ENCODE measurements around the gene KRTAP29-1. TPM values are rescaled to one million over a fixed set of nuclear protein-coding genes. Genes with fewer than 3 reads are reported as not detected.
"Not testable (repeated sequence)": the region's sequence is repeated elsewhere in the genome, so short reads cannot be mapped to it uniquely, and the experiment has no call there.

The KRTAP29-1 gene
- total and polyA plus RNA-seq, 8 donors = not detected

DNA sequence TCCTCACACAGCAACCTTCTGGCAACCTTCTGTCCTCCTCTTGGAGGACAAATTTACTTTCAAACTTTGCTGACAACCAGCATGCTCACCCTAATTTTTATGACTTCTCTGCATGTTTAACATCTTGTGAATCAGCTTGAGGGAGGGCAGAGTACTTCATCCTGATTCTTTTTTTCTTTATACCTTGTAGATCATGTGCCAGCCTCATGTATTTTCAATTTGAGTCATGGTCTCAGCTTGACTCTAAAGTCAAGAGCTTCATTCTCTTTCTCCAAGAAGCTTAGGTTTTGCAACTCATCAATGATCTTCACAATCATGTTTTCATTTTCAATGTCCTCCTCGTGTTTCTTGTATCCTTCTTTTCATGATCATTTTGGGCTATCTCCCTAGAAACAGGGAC lies 30.8 kb downstream of the KRTAP29-1 start:
- Histone ChIP-seq H3K36me3 (no peaks in the 10 kb centered on the region), H3K4me1 (no peaks in the 10 kb centered on the region), H3K27me3 (no peaks in the 10 kb centered on the region), H3K27ac (no peak overlapping the region), H3K4me3 (no peak overlapping the region), H3K9me3 (no peaks in the 10 kb centered on the region)
- intact Hi-C loops (cut with DNase I) = no loop called here
- 37% methylated on average over 1 of the region's 1 CpG; no CpG with 5 or more reads in 1 of the 2 donors for WGBS, 2 donors
- ATAC-seq (no peak), FAIRE-seq (no peak), DNase-seq (no peak)
- TF ChIP-seq, protein P1, sequence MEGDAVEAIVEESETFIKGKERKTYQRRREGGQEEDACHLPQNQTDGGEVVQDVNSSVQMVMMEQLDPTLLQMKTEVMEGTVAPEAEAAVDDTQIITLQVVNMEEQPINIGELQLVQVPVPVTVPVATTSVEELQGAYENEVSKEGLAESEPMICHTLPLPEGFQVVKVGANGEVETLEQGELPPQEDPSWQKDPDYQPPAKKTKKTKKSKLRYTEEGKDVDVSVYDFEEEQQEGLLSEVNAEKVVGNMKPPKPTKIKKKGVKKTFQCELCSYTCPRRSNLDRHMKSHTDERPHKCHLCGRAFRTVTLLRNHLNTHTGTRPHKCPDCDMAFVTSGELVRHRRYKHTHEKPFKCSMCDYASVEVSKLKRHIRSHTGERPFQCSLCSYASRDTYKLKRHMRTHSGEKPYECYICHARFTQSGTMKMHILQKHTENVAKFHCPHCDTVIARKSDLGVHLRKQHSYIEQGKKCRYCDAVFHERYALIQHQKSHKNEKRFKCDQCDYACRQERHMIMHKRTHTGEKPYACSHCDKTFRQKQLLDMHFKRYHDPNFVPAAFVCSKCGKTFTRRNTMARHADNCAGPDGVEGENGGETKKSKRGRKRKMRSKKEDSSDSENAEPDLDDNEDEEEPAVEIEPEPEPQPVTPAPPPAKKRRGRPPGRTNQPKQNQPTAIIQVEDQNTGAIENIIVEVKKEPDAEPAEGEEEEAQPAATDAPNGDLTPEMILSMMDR (IDR thresholded peaks at IDR 0.05) = no peak

DNA sequence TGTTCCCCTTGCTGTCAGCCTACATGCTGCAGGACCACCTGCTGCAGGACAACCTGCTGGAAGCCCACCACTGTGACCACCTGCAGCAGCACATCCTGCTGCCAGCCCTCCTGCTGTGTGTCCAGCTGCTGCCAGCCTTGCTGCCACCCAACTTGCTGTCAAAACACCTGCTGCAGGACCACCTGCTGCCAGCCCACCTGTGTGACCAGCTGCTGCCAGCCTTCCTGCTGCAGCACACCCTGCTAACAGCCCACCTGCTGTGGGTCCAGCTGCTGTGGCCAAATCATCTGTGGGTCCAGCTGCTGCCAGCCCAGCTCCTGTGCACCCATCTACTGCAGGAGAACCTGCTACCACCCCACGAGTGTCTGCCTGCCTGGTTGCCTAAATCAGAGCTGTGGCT lies 31.3 kb downstream of the KRTAP29-1 start:
- H3K27ac ChIP-seq; DNase-seq; H3K27me3 ChIP-seq; H3K4me3 ChIP-seq; H3K4me1 ChIP-seq; ATAC-seq; intact Hi-C loops (cut with DNase I); H3K36me3 ChIP-seq; H3K9me3 ChIP-seq; FAIRE-seq: not testable (repeated sequence)
- WGBS, 2 donors = 40% methylated on average over 1 of the region's 1 CpG; no CpG with 5 or more reads in 1 of the 2 donors

DNA sequence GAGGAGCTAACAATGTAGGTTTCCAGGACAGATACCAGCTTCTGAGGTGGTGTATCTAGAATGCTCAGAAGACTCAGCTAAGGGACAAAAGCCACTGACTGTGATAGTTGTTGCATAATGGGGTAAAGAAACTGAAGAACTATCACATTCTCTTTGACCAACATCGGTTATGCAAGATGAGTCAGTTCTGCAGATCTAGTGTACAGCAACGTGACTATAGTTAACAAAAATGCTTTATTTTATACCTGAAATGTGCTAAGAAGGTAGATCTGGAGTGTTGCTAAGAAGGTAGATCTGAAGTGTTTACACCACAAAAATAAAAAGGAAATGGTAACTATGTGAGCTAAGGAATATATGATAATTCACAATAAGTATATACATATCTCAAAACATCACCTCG lies 34.9 kb downstream of the KRTAP29-1 start:
- intact Hi-C loops (cut with DNase I) = no loop called here
- Histone ChIP-seq H3K27ac (no peak overlapping the region), H3K4me3 (no peak overlapping the region), H3K4me1 (no peaks in the 10 kb centered on the region), H3K36me3 (no peaks in the 10 kb centered on the region), H3K27me3 (peaks cover 0 to 1% (median 0%) of the 10 kb centered on the region in 4 donors), H3K9me3 (no peaks in the 10 kb centered on the region)
- WGBS, 2 donors = 78% methylated on average over 3 of the region's 3 CpGs; no CpG with 5 or more reads in 1 of the 2 donors
- DNase-seq = no peak
- no peak for FAIRE-seq
- no peak for ATAC-seq
- TF ChIP-seq, protein P1 (IDR thresholded peaks at IDR 0.05) = no peak

DNA sequence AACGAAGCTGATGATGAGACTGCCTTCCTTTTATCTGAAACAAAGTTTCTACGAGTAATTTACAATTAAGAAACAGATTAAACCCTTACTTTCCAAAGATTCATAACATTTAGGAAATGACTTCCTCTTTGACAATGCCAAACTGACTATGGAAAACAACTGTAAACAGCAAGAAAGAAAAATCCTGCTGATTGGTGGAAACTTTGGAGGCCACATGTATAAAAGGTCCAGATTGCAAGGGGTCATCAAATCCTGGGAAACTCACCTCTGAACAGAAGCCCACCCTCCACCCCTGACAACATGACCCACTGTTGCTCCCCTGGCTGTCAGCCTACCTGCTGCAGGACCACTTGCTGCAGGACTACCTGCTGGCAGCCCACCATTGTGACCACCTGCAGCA lies 37.6 kb downstream of the KRTAP29-1 start, which contains the start of gene KRTAP9-6:
Gene KRTAP9-6 (plus strand): TSS at position 301 of the 400 bp plus-strand sequence. CDS start 0 bp downstream, at position 301.
- Histone ChIP-seq H3K27me3 (peaks cover 0 to 3% (median 0%) of the 10 kb centered on the region in 4 donors), H3K4me1 (no peaks in the 10 kb centered on the region), H3K36me3 (no peaks in the 10 kb centered on the region), H3K4me3 (no peak within 1 kb of the TSS), H3K9me3 (no peaks in the 10 kb centered on the region), H3K27ac (no peak within 1 kb of the TSS)
- ATAC-seq = no peak
- WGBS, 2 donors = 25 to 27% methylated on average over 2 of the region's 2 CpGs
- intact Hi-C loops (cut with DNase I) = no loop called here
- FAIRE-seq = no peak
- TF ChIP-seq, protein P1 (IDR thresholded peaks at IDR 0.05) = no peak
- DNase-seq = no peak

DNA sequence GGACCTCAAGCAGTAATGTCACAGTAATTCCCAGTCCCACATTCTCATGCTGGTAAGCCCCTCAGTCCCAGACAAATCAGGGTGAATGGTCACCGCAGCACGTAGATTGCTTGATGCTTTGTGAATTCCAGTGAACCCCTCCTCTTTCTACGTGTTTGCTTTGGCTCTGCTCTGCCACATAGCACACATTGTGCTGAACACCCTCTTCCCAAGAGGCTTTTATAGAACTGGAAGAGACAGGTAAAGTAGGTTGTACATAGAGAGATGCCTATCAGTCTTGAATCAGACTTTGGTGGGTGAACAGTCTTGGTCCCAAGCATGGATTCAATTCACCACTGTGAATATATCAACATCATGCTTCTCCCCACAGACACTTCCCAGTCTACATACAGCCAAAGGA lies 38.1 kb downstream of the KRTAP29-1 start:
- FAIRE-seq (no peak), DNase-seq (no peak), ATAC-seq (no peak)
- TF ChIP-seq, protein P1 (IDR thresholded peaks at IDR 0.05) = no peak
- no peak overlapping the region for H3K27ac ChIP-seq
- H3K27me3 ChIP-seq = peaks cover 0 to 3% (median 0%) of the 10 kb centered on the region in 4 donors
- H3K4me3 ChIP-seq = no peak overlapping the region
- intact Hi-C loops (cut with DNase I) = no loop called here
- H3K4me1 ChIP-seq = no peaks in the 10 kb centered on the region
- H3K36me3 ChIP-seq = no peaks in the 10 kb centered on the region
- 27 to 45% methylated on average over 3 of the region's 3 CpGs for WGBS, 2 donors
- H3K9me3 ChIP-seq = no peaks in the 10 kb centered on the region
